ENCODE measurements around the gene HS6ST1. TPM values are rescaled to one million over a fixed set of nuclear protein-coding genes. Genes with fewer than 3 reads are reported as not detected.

Gene HS6ST1
- total RNA-seq, 1 donor from 2014 or later = 85.5 TPM

DNA sequence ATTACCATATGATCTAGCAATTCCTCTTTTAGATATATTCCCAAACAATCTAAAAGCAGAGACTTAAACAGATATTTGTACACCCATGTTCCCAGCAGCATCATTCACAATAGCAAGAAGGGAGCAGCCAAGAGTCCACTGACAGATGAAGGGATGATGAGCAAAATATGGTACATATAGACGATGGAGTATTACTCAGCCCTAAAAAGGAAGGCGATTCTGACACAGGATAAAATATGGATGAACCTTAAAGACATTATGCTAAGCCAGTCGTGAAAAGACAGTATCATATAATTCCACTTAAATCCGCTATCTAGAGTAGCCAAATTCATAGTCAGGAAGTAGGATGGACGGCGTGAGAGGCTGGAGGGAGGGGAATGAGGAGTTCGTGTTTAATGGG lies 20.4 kb downstream of the HS6ST1 start:
- DNase-seq = no peak

DNA sequence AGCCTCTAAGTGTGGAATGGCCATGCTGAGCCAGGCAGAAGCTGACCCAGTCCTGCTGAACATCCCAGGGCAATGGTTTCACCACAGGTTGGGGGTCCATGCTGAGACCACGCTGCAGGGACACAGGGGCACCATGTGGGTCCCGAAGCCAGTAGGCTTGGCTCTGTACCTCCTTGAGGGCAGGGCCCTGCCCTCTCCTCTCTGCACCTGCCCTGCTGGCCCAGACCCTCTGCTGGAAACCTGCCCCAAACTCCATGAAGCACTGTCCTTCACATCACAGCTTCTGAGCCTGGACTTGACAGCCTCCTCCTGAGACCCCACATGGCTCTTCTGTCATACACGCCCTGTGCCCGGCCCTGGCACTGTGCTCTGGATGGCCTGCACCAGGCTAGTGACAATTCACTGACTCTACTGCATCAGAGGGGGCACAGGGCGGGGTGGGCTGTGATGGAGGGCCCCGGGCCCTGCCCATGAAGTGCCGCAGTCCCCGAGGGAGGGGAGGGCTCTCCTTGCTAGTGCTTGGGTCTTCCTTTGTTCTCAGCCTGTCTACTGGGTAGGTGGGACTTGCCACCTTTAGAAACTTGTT lies 24.7 kb downstream of the HS6ST1 start:
- no peak for DNase-seq

DNA sequence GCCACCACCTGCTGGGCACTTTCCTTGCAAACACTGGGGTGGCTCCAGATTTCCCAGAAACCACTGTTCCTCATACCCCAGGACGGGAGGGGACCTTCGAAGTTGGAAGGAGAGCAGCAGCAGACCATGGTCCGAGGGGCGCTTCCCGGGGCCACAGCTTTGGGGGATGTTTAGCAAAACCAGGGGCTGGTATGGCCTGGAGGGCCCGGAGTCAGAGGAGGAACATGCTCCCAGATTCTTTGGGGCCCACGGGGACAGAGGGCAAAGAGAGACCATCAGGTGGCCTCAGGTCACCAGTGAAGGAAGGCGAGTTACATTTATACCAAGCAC lies 25.3 kb downstream of the HS6ST1 start:
- no peak for DNase-seq

DNA sequence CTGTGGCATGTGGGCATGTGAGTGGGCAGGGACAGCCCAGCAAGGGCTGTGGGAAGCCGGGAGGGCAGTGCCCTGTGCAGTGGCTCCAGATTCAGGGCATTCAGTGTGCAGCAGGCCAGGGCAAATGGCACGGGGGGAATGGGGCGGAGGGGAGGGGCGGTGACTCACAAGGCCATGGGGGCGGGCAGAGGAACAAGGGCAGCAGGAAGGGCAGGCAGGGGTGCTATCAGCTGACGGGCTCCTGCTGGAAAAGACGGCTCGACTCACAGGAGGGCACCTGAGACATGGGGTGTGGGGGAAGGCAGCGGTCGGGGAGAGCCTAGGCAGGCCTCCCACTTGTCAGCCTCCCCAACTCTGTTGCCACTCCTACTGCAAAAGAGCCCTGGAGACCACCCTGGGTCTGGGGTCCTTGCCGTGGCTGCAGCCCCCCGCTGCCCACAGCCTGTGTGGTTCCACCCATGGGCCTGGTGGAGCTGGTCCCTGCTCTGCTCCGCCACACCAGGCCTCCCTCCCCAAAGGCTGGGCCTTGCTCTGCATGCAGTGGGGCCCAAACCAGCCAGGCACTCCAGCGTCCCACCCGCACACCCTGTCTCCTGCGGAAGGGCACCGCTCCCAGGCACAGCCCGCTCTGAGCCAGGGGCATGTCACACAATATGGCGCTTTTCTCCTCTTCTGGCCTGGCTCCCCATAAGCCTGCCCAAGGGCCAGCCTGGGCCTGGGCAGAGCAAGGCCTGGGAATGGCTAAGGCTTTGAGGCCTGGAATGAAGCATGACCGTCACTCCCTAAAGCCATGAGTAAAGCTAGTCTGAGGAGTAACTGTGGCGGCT lies 25.9 kb downstream of the HS6ST1 start:
- no peak for DNase-seq

DNA sequence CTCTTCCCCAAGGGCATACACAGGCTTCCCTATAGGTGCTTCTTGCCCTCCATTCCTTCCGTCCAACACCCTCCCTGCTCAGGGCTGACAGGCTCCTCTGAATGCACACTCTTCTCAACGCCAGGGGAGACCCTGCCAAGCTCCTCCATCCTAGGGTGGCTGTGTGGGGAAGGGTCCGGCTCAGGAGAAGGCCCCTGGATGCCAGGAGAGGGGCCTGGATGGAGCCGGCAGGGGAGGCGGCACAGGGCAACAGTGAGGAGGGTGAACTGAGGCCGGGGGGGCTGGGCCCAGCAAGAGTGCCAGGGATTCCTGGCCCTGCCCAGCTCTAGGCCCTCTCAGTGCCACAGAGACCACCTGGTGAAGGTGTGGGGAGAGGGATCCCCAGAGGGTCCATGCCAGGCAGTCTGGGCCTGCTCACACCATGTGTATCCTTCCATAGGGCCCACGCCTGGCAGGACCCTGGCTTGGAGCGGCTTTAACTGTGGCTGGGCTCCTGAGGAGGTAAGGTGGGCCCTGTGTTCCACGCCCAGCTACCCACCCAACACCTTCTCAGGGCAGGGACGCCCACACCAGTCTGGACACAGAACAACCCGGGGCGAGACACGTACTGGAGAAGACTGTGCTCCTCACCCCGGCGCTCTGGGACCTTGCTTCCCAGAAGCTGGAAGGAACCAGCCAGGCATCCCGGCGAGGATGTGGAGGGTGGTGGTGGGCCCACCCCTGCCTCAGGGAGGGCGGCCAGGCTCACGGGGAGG lies 26.6 kb downstream of the HS6ST1 start:
- no peak for DNase-seq

DNA sequence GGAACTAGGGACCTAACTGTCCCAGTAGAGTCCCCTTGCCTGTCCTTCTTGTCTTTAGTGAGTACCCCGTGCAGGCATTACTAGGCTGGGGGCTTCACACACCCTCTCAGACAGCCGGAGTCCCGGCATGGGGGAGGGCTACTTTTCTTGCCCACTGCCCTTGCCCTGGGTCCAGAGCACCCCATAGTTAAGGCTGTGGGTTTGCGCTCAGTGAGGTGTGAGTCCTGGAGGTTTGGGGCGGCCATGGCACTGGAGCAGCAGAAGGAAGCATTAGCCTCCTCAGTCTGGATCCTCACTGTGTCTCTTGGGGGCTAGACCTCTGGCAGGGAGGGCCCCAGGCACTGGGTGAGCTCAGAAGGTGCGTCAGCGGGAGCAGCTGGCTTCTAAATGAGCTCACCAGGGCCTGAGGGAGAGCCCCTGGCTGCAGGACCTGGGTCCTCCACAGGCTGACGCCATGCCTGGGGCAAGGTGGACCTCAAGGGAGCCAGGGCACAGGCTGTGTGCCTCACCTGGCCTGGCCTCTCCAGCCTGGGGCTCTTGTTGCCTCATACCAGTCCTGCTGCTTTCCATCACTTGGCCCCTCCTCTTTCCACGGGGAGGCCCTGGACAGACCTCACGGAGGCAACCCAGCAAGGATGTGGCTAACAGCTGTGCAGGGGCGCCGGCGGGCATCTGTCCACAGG lies 27.4 kb downstream of the HS6ST1 start:
- DNase-seq = no peak

DNA sequence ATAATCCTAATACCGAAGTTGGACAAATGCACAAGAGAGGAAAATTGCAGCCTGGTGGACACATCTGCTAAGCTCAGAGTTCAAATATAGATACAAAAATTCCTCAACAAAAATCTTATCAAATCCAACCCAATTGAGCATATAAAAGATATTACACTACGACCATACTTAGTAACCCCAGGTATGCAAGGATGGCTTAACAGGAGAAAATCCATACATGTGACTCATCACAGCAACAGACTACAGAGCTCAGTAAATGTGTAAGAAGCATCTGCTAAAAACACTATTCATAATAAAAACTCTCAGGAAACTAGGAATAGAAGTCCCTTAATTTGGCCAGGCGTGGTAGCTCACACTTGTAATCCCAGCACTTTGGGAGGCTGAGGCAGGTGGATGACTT lies 28.3 kb downstream of the HS6ST1 start:
- DNase-seq = no peak

DNA sequence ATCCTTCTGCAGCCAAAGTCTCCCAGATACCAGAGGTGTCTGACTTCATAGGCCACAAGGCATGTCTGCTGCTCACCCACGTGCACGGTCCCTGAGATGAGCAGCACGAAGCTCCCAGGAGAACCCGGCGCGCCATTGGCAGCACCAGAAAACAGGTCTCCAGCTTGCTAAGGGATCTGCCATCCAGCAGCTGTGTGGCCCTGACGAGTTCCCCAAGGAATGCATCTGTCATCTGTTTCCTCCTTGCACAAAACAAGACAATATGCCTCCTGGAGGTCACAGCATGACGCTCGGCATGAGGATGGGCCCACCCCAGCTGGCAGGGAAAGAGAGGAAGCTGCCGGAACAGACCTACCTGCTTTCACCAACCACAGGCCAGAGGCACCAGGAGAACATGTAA lies 29.2 kb downstream of the HS6ST1 start:
- DNase-seq = no peak

DNA sequence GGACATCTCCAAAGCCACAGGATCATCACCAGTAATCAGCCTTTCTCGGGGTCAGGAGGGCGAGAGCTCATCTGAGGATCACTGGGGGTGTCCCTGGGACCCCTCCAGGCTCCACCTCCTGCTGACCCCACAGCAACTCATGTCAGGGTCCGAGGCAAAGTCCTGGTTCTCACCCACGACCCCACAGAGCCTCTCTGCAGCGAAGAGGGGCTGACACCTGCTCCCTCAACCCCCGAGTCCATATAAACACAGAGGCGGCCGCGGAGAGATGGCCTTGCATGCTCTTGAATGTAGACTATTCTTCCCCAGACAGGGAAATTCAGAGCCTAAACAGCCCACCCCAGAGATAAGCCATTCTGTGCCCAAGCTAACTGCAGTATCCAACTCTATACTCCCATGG lies 29.9 kb downstream of the HS6ST1 start:
- no peak for DNase-seq

DNA sequence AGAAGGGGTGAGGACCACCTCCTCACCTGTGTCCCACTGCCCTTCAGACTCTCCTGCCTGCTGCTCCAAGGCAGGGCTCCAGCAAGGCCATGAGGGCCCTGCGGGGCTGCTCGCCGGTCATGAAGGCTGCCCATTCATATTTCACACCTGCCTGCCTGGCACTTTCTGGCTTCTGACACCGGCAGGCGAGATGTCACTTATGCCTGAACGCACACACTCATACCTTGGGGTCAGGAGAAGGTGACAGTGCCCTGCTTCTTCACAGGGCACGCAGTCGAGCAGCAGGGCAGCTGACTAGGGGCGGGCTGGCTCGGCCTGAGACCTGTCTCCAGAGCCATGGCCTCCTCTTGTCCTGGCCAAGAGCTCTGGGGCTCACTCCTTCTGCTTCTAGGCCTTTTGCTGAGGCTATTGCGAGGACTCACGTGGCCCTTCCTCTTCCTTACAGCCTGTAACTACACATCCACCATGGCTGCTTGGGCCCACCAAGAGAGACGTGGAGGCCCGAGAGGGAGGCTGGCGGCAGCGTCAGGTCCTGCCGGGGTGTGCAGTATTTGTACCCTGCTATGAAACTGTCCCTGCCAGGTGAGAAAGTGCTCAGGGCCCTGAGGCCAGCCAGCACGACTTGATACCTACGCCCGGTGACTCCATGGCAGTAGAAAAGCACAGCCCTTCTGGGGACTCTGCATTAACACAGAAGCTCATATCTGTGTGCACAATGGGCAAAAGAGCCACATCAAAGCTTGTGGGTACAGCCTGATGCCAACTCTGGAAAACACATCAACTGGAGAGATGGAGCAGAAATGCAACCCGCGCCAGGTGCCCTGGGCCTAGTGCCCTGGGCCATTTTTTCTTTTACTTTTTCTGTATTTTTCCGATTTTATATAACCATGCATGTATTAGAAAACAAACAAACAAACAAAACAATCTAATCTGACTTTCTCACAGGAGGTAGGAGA lies 30.6 kb downstream of the HS6ST1 start:
- no peak for DNase-seq

DNA sequence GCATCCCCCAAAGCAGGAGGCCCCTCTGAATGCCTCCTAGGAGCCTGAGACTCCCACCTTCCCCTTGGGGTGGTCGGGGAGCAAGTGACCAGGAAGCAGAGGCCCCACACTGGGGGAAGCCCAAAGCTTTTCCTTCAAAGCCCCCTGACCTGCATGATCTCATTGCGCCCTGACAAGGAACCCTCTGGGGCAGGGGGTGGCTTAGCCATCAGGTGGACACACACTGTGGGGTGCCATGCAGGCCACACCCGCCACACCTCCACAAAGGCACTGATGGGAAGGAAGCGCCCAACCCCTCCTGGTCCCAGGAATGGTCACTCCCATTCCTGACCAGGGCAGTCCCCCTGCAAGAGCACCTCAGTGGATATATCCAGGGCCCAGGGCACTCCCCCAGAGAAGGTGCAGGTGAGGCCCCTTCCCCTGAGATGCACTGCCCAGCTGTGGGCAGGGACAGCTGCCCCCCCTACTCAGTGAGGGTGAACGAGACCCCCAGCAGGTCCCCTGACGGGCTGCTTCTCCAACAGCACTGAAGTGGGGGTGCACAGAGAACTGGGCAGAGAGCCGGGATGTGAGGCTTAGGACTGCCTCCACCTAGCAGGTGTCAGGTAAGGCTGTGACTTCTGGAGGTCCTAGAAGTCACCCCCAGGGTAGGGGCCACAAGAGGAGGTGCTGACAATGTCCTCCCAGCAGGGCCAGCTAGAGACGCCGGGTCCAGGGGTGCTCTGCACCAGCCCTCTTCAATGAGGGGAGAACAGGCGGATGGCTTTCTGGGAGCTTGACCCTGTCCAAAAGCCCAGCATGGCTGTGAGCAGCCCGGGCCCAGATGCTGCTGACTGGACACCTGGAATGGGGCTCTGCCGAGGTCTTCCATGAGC lies 31.5 kb downstream of the HS6ST1 start:
- no peak for DNase-seq

DNA sequence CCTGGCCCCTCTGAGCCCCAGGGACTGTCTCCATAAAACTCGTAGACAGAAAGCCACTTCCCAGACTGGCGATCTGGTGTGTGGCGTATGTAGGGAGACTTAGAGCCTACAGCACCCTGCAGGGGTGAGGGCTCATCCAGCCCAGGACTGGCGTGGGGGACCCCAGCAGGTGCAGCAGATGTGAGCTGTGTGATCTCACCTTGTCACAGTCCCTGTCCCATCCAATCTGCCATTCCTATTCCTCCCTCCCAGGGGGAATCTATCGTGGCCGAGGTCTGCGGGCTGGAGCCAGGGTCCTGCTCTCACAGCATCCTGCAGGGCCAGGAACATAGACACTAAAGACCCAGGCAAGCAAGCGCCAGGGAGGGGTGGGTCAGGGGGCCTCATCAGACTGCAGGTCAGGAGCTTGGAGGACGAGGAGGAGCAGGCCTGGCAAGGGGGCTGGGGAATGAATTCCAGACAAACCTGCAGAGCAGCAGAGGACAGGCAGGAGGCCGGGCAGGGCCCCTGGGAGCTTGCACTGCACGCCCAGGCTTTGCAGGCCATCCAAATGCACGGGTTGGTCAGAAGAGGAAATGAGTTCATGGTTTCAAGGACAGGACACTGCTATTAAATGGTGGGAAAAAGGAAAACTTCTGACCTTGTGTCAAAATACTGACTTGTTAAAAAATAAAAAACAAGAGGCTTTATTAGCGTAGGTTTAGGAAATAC lies 32.5 kb downstream of the HS6ST1 start:
- no peak for DNase-seq

DNA sequence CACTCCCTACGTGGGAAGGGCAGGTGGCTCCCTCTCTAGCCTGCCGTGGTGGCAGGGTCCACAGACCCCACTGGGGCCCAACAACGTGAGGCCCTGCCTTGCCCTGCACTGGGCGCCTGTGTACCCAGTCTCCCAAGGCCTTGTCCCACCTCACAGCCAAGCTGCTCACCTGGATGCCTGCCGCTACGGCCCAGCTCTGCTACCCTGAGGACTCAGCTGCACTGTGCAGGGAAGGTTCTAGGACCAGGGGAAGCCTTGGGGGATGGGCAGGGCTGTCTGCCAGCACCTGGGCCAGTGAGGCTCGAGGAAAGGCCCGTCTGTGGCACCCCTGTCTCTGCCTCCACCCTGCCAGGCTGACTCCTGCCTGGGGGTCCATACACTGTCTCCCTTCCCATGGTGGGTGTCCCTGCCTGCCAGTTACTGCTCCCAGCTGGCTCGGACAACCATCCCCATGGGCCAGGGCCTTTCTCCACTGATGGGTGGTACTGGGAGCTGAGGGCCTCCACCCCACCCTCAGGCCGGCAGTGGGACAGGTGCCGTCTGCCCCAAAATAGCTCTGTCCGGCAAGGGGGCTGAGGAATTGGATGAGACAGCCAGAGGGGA lies 33.2 kb downstream of the HS6ST1 start:
- DNase-seq = no peak

DNA sequence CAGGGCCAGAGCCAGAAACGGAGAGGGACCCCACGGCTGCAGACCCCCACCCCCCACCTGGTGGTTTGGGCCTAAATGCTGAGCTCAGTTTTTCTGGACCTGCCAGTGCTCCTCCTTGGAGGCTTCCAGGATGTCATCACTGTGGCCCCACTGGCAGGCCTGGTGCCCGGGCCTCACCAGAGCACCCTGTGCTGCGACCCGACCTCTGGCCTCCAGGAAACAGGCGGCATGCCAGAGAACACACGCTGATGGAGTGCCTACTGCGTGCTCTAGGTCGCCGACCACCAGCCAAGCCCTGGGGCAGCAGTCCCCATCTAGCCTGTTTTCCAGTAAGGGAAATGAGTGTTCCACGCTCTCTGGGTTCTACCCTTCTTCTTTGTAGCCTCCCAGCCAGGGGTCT lies 33.8 kb downstream of the HS6ST1 start:
- DNase-seq = no peak

DNA sequence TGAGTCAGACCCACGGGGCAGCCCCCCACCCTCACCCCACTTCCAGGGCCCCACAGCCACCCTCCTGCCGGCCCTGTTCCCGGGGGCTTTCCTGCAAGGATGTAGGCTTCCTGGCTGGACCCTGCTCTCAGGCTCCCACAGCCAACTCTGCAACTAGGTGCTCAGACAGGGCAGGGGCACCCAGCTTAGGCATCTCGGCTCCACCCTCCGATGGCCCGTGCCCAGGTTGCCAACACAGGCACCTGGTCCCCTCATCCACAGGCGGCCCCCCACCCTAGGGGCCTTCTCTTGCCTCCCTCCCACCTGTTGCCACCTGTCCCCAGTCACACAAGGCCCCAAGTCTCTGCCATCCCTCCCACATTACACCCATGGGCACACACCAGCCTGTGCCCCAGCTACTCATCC lies 34.6 kb downstream of the HS6ST1 start:
- DNase-seq = no peak

DNA sequence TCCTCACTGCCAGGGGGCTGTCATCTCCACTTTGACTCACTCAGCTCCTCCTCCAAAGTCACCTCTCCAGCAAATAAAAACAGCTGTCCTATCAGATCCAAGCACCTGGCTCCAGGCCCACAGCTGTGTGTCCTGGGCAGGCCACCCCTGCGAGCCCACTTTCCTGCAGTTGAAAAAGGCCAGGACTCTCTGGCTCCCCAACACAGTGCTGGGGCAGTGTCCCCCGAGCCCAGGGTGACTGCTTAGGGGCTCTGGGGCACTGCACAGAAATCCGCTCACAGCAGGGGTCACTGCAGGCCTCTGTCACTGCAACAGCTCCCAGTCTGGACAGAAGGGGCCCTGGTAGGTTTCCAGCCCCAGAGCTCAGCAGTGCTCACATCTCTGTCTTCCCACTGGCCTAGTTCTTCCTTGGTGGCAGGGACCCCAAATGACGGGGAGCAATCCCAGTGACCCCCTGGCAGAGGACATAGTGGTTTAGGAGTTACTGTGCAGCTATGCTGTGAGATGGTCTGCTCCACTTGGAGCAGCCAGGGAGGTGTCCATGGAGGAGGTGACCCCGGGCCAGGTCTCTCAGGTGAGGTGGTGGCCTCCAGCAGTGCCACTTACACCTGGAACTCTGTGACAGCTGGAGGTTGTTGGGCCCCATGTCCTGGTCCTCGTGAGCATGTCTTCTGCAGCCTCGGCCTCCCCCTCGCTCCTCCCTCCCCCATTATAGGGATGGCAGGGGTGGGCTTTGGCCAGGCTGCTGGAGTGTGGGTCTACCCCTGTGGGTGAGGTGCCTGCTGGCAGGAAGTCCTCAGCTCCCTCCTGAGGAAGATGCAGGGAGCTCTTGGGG lies 35.5 kb downstream of the HS6ST1 start:
- no peak for DNase-seq

DNA sequence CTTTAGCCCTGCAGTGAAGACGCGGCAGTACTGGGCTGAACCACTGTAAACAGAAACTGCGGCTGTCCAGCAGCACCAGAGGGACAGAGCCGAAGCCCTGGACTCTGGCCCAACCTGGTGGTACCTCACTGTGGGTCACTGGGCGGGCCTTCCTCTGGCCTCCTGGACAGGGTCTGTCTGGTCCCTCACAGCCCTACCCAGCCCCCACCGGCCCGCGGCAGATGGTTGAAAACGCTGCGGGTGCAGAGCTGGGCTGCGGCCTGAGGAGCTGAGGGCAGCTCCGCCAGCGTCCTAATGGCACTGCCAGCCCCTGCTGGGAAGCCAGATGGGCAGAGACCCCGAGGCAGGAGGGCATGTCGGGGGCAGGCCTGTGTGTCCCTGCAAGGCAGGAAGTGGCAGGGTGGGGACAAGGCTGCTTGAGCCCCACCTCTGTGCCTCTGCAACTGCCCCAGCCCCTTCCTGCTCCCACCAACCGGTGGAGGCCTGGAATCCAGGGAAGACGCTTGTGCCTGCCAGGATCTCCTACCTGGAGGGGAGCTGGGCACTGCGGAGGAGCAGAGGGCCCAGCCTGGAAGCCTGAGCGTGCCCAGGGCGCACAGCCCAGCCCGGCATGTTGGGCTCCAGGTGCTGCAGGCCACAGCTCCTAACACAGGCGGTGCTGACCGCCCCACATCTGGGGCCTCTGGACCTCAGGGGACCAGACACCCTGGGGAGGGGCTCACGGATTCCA lies 36.3 kb downstream of the HS6ST1 start:
- no peak for DNase-seq

DNA sequence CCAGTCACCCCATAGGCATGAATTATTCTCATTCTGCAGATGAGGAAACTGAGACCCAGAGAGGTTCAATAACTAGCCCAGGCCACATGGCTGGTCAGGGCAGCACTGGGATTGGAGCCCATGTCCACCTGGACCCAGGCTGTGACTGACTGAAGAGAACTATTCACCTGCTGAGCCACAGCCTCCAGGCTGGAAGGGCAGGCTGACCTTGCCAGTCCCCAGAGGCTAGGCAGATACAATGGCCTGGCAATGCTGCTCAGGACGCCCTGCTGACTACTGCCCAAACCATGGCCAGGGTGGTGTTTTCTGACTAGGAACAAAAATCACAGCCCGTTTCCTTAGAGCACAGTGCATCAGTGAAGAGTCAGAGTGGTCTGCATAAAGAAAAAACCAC lies 36.8 kb downstream of the HS6ST1 start:
- DNase-seq = no peak

Measured in occipital lobe (tissue), 2 donors.